H1 (cell line): ENCODE data around the gene NRXN3. TPM values are rescaled to one million over a fixed set of nuclear protein-coding genes. Genes with fewer than 3 reads are reported as not detected.

Source experiments
- CTCF ChIA-PET: fragments of 300-600 bp; sonication (Branson Sonifier 250); formaldehyde crosslinking; loops from one replicate; lab custom pipeline; 2021; ENCODE audit not compliant: partially characterized antibody; lab: Charles Lee
- POLR2A ChIA-PET: fragments of 300-600 bp; sonication (Branson Sonifier 250); formaldehyde crosslinking; loops from one replicate; lab custom pipeline; 2021; ENCODE audit warnings: inconsistent platforms; ENCODE audit not compliant: partially characterized antibody; lab: Charles Lee
- DNase-seq, 2 experiments: peaks; one replicate each; pipeline versions ENCODE4 v3.0.0 to v3.0.0-alpha.2; 2010 to 2022; ENCODE audit warnings: low spot score in 2 of 2, low read depth in 1 of 2, mixed read lengths in 1 of 2
- FAIRE-seq: peaks from 2 replicates; lab custom pipeline; 2011; peaks lifted over from hg19 to GRCh38; lab: Jason Lieb, UNC
- H2AFZ ChIP-seq: 2 replicates; pipeline ENCODE4 v1.8.1; 2012; ENCODE audit warnings: low read length, inconsistent platforms
- H2AK5ac ChIP-seq: 2 replicates; pipeline ENCODE4 v1.6.1; 2013; ENCODE audit warnings: low read depth, low read length
- H2BK120ac ChIP-seq: replicated peaks from 2 replicates; pipeline ENCODE3; 2013; ENCODE audit warnings: low read depth, low read length, inconsistent platforms
- H2BK12ac ChIP-seq: 2 replicates; pipeline ENCODE4 v1.6.1; 2013; ENCODE audit warnings: low read depth, low read length
- H2BK15ac ChIP-seq: 2 replicates; pipeline ENCODE4 v1.6.1; 2013; ENCODE audit warnings: low read length
- H2BK20ac ChIP-seq: 2 replicates; pipeline ENCODE4 v1.6.1; 2013; ENCODE audit warnings: low read length
- H2BK5ac ChIP-seq: 2 replicates; pipeline ENCODE4 v1.6.1; 2013; ENCODE audit warnings: low read depth, low read length
- H3K14ac ChIP-seq: 2 replicates; pipeline ENCODE4 v1.6.1; 2013; ENCODE audit warnings: inconsistent platforms; ENCODE audit not compliant: insufficient read length
- H3K18ac ChIP-seq: 2 replicates; pipeline ENCODE4 v1.6.1; 2013; ENCODE audit warnings: low read length; ENCODE audit errors: extremely low read depth
- H3K23ac ChIP-seq: 2 replicates; pipeline ENCODE4 v1.6.1; 2013; ENCODE audit warnings: inconsistent platforms; ENCODE audit not compliant: insufficient read length
- H3K23me2 ChIP-seq: 2 replicates; pipeline ENCODE4 v1.6.1; 2013; ENCODE audit warnings: low read depth, low read length
- H3K27ac ChIP-seq: 2 replicates; pipeline ENCODE4 v1.6.1; 2011; ENCODE audit warnings: low read depth, low read length, inconsistent platforms
- H3K27me3 ChIP-seq, 4 experiments: replicated peaks in 1 of 4; 1 replicate in 1 of 4; 2 replicates in 3 of 4; pipeline versions ENCODE4 v1.6.1 to v1.8.1; 2011 to 2013; ENCODE audit warnings: low read length in 3 of 4, mild to moderate bottlenecking in 3 of 4, inconsistent platforms in 2 of 4, mixed read lengths in 2 of 4, moderate library complexity in 1 of 4; ENCODE audit not compliant: control insufficient read depth in 3 of 4, insufficient read depth in 3 of 4; ENCODE audit errors: extremely low read depth in 1 of 4
- H3K36me3 ChIP-seq, 4 experiments: 2 replicates each; pipeline versions ENCODE4 v1.6.1 to v1.8.1; 2011 to 2013; ENCODE audit warnings: mild to moderate bottlenecking in 4 of 4, low read length in 3 of 4, moderate library complexity in 2 of 4, control low read depth in 1 of 4, inconsistent platforms in 1 of 4; ENCODE audit not compliant: insufficient read depth in 4 of 4, control insufficient read depth in 2 of 4
- H3K4ac ChIP-seq: replicated peaks from 2 replicates; pipeline ENCODE3; 2013; ENCODE audit warnings: low read length, low read depth, mixed read lengths, inconsistent platforms; ENCODE audit not compliant: insufficient read length
- H3K4me1 ChIP-seq, 4 experiments: replicated peaks in 1 of 4; 1 replicate in 1 of 4; 2 replicates in 3 of 4; pipeline versions ENCODE4 v1.6.1 to v1.8.1; 2011 to 2013; ENCODE audit warnings: low read length in 3 of 4, inconsistent platforms in 2 of 4, mixed read lengths in 1 of 4; ENCODE audit not compliant: insufficient read depth in 4 of 4, control insufficient read depth in 3 of 4
- H3K4me2 ChIP-seq, 2 experiments: 2 replicates each; pipeline versions ENCODE4 v1.6.1 to v1.8.1; 2011 to 2013; ENCODE audit warnings: low read depth in 2 of 2, low read length in 2 of 2, control low read depth in 1 of 2, inconsistent platforms in 1 of 2, mild to moderate bottlenecking in 1 of 2; ENCODE audit not compliant: insufficient read depth in 1 of 2
- H3K4me3 ChIP-seq, 4 experiments: fragments of 200-600, 300-600 bp in 1 of 4; sonication (generic), shearing (Covaris generic), sonication (Bioruptor Twin) in 1 of 4; 2 replicates each; pipeline versions ENCODE4 v1.5.1 to v1.8.1; 2011 to 2016; ENCODE audit warnings: low read length in 4 of 4, low read depth in 3 of 4, control low read depth in 2 of 4, inconsistent platforms in 2 of 4, mild to moderate bottlenecking in 2 of 4, mixed read lengths in 1 of 4, moderate library complexity in 1 of 4; ENCODE audit not compliant: insufficient read depth in 2 of 4; ENCODE audit errors: extremely low read depth in 1 of 4
- H3K56ac ChIP-seq: replicated peaks from 2 replicates; pipeline ENCODE3; 2013; ENCODE audit warnings: low read depth, mild to moderate bottlenecking, mixed read lengths, low read length, inconsistent platforms; ENCODE audit not compliant: insufficient read length
- H3K79me1 ChIP-seq: 2 replicates; pipeline ENCODE4 v1.6.1; 2013; ENCODE audit warnings: low read depth, low read length, control low read depth
- H3K79me2 ChIP-seq, 2 experiments: 2 replicates each; pipeline versions ENCODE4 v1.6.1 to v1.8.1; 2012 to 2013; ENCODE audit warnings: low read length in 2 of 2, mild to moderate bottlenecking in 2 of 2, inconsistent platforms in 1 of 2; ENCODE audit not compliant: insufficient read depth in 2 of 2, control insufficient read depth in 1 of 2
- H3K9ac ChIP-seq, 4 experiments: replicated peaks in 1 of 4; 1 replicate in 1 of 4; 2 replicates in 3 of 4; pipeline versions ENCODE4 v1.6.1 to v1.8.1; 2011 to 2013; ENCODE audit warnings: low read depth in 3 of 4, low read length in 3 of 4, control low read depth in 2 of 4, mild to moderate bottlenecking in 2 of 4, moderate library complexity in 2 of 4, inconsistent platforms in 1 of 4; ENCODE audit errors: extremely low read depth in 1 of 4
- H3K9me3 ChIP-seq, 2 experiments: 2 replicates each; pipeline versions ENCODE4 v1.6.1 to v1.8.1; 2012 to 2013; ENCODE audit warnings: mild to moderate bottlenecking in 2 of 2, moderate library complexity in 2 of 2, control low read depth in 1 of 2, inconsistent platforms in 1 of 2, low read depth in 1 of 2, low read length in 1 of 2, mixed read lengths in 1 of 2; ENCODE audit not compliant: insufficient read depth in 2 of 2
- H4K20me1 ChIP-seq, 2 experiments: replicated peaks in 1 of 2; 2 replicates each; pipeline versions ENCODE3 to v1.8.1; 2011 to 2013; ENCODE audit warnings: inconsistent platforms in 2 of 2, low read length in 2 of 2, mild to moderate bottlenecking in 1 of 2; ENCODE audit not compliant: insufficient read depth in 2 of 2, control insufficient read depth in 1 of 2
- H4K5ac ChIP-seq: 2 replicates; pipeline ENCODE4 v1.6.1; 2013; ENCODE audit warnings: low read length, low read depth, mixed read lengths, inconsistent platforms; ENCODE audit not compliant: insufficient read length
- H4K8ac ChIP-seq: 2 replicates; pipeline ENCODE4 v1.8.0; 2013; ENCODE audit warnings: mild to moderate bottlenecking, moderate library complexity, low read length, inconsistent platforms; ENCODE audit not compliant: insufficient read depth; ENCODE audit errors: extremely low read depth
- H4K91ac ChIP-seq: replicated peaks from 2 replicates; pipeline ENCODE3; 2013; ENCODE audit warnings: low read length, mixed read lengths, inconsistent platforms; ENCODE audit not compliant: insufficient read length
- BACH1 ChIP-seq: IDR thresholded peaks from 2 replicates; pipeline ENCODE4 v1.6.1; 2012; ENCODE audit warnings: low read length, improper control_type of control experiment
- CBX5 ChIP-seq: fragments of 300-800, 300-1000 bp; sonication (generic); IDR thresholded peaks from 2 replicates; pipeline ENCODE4 v1.7.1; 2016; ENCODE audit warnings: antibody characterized with exemption, low read length, low read depth
- GTF2F1 ChIP-seq: IDR thresholded peaks from 2 replicates; pipeline ENCODE4 v1.6.1; 2012; ENCODE audit warnings: low read depth, low read length, improper control_type of control experiment, borderline replicate concordance
- SUZ12 ChIP-seq: fragments of 200-600 bp; sonication (generic); IDR thresholded peaks from 2 replicates; pipeline ENCODE4 v1.6.1; 2012; ENCODE audit warnings: mild to moderate bottlenecking, inconsistent platforms, low read length, moderate library complexity, mixed read lengths
- TAF7 ChIP-seq: optimal IDR thresholded peaks from 2 replicates; pipeline ENCODE3; 2011; ENCODE audit warnings: low read depth, mild to moderate bottlenecking, inconsistent platforms, low read length, moderate library complexity, borderline replicate concordance
- polyA plus RNA-seq, 7 experiments: library from polyadenylated mRNA; depleted of rRNA in 3 of 7; stranded (reverse) in 5 of 7; unstranded in 2 of 7; fragments of >200 nt in 5 of 7; fragments of 200-250 nt in 2 of 7; gene quantifications; 1 replicate in 5 of 7; 2 replicates in 1 of 7; 4 replicates in 1 of 7; pipeline versions ENCODE4 v1.2.1 to v1.2.3, GENCODE V29; 2011 to 2013; ENCODE audit warnings: missing spikeins in 2 of 7, mixed read lengths in 2 of 7
- total RNA-seq: library from RNA; stranded (reverse); fragmentation: NEBNext Ultra II Directional; extraction: Animal tissue kit (Norgen Biotek cat#: 25700); gene quantifications from 2 replicates; pipeline ENCODE4 v1.2.1, GENCODE V29; 2021

NRXN3 gene
- total and polyA plus RNA-seq, 2 of the 8 experiments (the other 6 are each of a cell fraction or from before 2014, with no cell fraction given): 2.6 to 4.1 TPM

GRCh38 chr14:78566859-78567172 lies 396.6 kb downstream of the NRXN3 start:
- POLR2A ChIA-PET: no interaction called here
- Histone ChIP-seq H3K27me3 (no peaks in the 10 kb centered on the region), H3K9ac (no peak overlapping the region), H3K9me3 (no peaks in the 10 kb centered on the region), H3K36me3 (no peaks in the 10 kb centered on the region; a peak in 1 of 8 replicates), H2AFZ (no peak overlapping the region), H3K27ac (no peak overlapping the region), H2BK120ac (no peak overlapping the region), H4K5ac (no peak overlapping the region), H3K56ac (no peak overlapping the region), H2AK5ac (no peak overlapping the region), H3K14ac (no peak overlapping the region), H2BK15ac (no peak overlapping the region), H4K91ac (no peak overlapping the region), H3K4me3 (no peak overlapping the region), H3K79me1 (no peaks in the 10 kb centered on the region), H4K20me1 (no peaks in the 10 kb centered on the region), H2BK5ac (no peak overlapping the region), H2BK12ac (no peak overlapping the region), H3K23me2 (no peaks in the 10 kb centered on the region), H3K4me1 (peaks cover 0 to 6% (median 4%) of the 10 kb centered on the region in 4 experiments; a peak in 4 of 7 replicates), H3K4me2 (no peak overlapping the region), H4K8ac (no peak overlapping the region), H3K79me2 (no peaks in the 10 kb centered on the region), H3K18ac (no peak overlapping the region), H2BK20ac (no peak overlapping the region), H3K4ac (no peak overlapping the region), H3K23ac (no peak overlapping the region)
- DNase-seq (no peak), FAIRE-seq (no peak)
- CTCF ChIA-PET: interaction anchor here (0.6 to 4.7 kb wide), 64 partner anchors 9 to 706 kb away, joined by 3 to 51 read pairs (median 4); no protein-coding TSS in a partner anchor
- TF ChIP-seq GTF2F1: no peak
- TF ChIP-seq TAF7: no peak
- TF ChIP-seq BACH1: no peak
- TF ChIP-seq SUZ12: no peak
- TF ChIP-seq CBX5: no peak
